ENCODE measurements around the gene PEX16.

Gene PEX16

DNA sequence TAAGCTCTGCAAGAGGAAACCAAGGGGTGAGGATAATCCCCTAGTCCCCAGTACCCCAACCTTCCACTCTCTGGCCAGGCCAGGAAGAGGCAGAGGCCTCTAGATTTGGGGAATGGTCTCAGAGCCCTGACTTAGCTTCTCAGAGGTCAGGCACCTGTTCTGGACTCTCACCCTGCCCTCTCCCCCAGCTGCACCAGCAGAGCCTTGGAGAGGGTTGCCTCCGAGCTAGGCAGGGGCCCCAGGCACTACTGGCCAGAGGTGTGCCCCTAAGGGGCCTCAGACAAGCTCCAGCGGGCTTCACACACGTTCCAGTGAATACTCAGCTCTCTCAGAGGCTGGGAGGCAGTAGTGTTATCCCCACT, 18.6 kb downstream of the PEX16 start:
- DNase-seq (ENCODE audit: low read depth, low spot score): no peak

DNA sequence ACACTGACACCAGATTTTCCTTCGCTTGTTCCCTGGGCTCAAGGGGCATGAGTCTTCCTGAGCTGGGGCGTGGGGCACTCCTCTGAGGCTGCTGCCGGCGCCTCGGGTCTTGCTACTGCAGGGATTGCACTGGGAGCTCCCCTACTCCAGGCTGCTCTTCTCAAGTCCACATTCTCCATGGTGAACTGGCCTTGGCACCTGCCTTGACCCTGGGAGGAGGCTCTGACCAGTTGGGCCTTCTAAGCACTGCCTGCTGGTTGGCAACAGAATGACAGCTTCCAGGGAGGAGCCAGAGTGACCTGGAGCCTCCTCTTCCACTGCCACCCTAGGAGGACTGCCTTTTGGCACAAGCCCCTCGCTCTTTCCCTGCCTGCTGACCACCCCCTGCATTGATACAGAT, 20.1 kb downstream of the PEX16 start:
- DNase-seq (ENCODE audit: low read depth, low spot score): no peak

GRCh38 chr11:45896422-45896984, 21.2 kb downstream of the PEX16 start:
- DNase-seq (ENCODE audit: low read depth, low spot score): no peak

DNA sequence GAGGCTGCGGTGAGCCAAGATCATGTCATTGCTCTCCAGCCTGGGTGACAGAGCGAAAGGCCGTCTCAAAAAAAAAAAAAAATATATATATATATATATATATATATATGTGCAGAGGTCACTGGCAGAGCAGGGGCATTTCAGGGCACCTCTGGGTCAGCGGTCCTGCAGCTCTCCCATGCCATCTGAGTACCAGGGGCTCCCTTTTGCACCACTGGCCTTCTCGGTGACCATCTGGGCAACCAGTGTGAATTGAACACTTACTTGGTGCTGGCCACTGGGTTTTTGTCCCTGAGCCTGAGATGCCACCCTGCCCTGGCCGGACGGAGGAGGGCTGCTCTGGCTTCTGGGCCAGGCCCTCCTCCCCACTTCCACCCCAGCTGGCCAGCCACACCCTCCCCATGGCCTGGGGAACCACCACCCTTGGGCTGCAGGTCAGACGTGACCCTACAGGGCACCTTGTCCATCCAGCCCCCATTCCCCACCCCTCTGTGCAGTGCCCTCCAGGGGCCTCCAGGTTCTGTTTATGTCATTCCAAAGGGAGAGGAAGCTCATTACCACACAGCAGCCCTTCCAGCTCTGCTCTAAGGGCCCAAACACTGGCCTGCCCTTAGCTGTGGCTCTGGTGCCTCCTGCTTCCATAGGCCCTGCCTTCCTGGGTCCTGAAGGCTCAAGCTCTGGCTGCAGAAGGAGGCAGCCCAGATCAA, 22.0 kb downstream of the PEX16 start:
- DNase-seq (ENCODE audit: low read depth, low spot score): no peak

GRCh38 chr11:45894555-45895247, 23.0 kb downstream of the PEX16 start:
- DNase-seq (ENCODE audit: low read depth, low spot score): no peak

GRCh38 chr11:45892856-45893255, 24.8 kb downstream of the PEX16 start:
- no peak for DNase-seq (ENCODE audit: low read depth, low spot score)

- DNase-seq (ENCODE audit: low read depth, low spot score): no peak
These were observed 26.7 kb downstream of the PEX16 start for GRCh38 chr11:45890886-45891550.

DNA sequence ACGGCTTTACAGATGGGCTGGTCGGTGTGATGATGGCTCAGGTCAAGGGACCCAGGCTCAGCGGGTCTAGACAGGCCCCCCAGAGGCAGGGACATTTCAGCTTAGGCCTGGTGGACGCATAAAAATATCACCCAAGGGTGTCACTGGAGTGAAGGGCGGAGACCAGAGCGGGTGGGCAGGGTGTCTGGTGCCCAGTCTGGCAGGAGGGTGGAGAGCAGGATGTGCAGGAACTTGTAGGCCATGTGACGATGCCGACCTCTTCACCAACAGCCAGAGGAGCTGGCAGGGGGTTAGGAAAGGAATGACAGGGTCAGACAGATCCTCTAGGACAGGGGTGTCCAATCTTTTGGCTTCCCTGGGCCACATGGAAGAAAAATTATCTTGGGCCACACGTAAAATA, 27.7 kb downstream of the PEX16 start:
- DNase-seq (ENCODE audit: low read depth, low spot score): no peak

DNA sequence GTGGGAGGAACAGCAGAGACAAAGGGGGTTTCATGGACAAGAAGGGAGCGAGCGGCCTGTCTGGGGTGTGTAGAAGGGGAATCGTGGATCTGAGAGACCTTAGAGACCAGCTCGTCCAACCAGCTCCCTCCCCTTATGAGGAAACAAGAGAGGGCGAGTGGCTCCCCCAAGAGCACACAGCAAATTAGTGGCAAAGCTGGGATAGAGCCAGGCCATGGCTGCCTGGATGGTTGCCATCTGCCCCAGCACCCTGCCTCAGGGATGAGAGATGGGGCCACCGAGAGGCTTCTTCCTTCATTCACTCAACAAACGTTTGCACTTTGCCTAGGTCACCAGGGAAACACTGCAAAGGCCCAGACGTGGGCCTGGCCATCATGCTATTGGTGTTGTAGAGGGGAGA, 28.1 kb downstream of the PEX16 start:
- no peak for DNase-seq (ENCODE audit: low read depth, low spot score)

DNA sequence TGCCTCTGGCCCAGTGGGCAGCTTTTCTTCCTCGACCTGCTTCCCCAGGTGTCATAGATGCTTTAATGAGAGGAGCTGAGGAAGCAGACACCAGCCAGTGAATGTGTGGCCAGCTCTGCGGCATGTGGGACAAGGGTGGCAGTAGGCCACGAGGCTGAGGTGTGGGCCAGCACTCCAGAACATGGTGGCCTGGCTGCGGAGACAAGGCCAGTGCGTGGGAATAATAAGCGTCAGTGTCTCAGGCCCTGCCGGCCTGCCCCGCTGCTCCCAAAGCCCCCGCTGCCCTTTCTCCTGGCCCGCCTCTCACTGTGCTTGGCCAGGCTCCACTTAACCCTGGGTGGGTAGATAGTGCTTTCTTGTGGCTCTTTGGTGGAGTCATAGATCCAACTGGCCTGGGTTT, 30.1 kb downstream of the PEX16 start:
- DNase-seq (ENCODE audit: low read depth, low spot score): no peak

GRCh38 chr11:45886816-45887520, 30.7 kb downstream of the PEX16 start:
- no peak for DNase-seq (ENCODE audit: low read depth, low spot score)

DNA sequence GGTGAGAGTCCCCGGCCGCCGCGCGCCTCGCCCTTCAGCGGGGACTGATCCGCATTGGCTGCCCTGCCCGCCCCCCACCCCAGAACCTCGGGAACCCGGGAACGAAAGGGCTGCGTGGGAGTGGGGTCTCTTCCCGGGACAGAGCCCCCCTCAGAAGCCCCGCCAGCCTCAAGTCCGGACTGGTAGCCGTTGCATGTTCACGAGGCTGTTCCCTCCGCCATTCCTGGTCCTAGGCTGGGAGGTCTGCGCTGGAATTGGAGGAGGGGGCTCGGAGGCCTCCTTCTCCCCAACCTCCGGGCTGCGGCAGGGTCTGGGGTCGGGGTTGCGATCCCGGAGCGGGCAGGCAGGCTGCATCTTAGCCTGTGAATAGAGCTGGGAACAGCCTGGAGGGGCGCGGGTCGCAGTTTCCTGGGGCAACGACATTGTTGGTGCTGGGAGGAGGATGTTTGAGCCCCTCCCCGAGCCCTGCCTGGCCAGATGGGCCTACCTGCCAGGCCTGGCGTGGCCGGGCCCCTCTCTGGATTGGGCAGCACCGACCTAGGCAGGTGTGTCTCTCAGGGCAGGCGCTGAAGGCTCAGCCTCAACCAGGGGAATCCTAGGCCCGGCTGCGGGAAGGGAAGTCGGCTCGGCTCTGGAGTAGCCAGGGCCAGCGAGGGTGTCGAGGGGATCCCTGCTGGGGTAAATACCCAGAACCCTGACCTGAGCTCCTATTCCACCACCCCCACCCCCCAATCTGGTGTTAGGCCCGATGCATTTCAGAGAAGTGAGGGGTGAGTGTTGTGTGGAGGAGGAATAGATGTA, 31.6 kb downstream of the PEX16 start:
- no peak for DNase-seq (ENCODE audit: low read depth, low spot score)

DNA sequence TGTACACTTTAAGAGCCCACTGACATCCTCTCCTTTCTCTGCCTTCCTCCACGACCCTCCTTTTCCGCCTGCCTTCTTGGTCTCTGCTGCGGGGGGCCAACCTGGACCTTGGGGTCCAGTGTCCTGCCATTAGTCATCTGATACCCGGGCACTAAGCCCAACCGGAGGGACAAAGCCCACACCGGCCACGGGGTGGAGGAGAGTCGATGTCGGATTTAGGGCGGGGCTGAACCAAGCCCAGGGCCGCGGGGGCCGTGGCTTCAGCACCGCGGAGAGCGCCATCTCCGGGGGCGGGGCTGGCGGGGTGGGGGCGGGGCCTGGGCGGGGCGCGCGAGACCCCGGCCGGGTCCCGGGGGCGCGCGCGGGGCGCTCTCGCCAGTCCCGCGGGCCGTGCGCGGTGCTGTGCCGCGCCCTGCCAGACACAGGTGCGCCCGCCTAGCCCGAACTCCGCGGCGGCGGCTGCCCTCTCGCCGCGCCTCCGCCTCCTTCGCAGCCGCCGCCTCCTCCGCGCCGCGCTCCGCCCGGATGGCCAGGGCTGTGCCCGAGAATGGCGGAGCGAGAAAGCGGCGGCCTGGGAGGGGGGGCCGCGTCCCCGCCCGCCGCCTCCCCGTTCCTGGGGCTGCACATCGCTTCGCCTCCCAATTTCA, 32.3 kb downstream of the PEX16 start, which contains the start of gene MAPK8IP1:
TSS of gene MAPK8IP1 (plus strand) at position 378 of the 647 bp plus-strand sequence. CDS start at position 548, 170 bp downstream.
- DNase-seq (ENCODE audit: low read depth, low spot score): no peak

GRCh38 chr11:45884596-45885185, 33.0 kb downstream of the PEX16 start:
- DNase-seq (ENCODE audit: low read depth, low spot score): no peak

GRCh38 chr11:45881708-45882368, 35.8 kb downstream of the PEX16 start:
- no peak for DNase-seq (ENCODE audit: low read depth, low spot score)

- DNase-seq (ENCODE audit: low read depth, low spot score): no peak
These were observed 36.7 kb downstream of the PEX16 start for GRCh38 chr11:45880772-45881570.

DNA sequence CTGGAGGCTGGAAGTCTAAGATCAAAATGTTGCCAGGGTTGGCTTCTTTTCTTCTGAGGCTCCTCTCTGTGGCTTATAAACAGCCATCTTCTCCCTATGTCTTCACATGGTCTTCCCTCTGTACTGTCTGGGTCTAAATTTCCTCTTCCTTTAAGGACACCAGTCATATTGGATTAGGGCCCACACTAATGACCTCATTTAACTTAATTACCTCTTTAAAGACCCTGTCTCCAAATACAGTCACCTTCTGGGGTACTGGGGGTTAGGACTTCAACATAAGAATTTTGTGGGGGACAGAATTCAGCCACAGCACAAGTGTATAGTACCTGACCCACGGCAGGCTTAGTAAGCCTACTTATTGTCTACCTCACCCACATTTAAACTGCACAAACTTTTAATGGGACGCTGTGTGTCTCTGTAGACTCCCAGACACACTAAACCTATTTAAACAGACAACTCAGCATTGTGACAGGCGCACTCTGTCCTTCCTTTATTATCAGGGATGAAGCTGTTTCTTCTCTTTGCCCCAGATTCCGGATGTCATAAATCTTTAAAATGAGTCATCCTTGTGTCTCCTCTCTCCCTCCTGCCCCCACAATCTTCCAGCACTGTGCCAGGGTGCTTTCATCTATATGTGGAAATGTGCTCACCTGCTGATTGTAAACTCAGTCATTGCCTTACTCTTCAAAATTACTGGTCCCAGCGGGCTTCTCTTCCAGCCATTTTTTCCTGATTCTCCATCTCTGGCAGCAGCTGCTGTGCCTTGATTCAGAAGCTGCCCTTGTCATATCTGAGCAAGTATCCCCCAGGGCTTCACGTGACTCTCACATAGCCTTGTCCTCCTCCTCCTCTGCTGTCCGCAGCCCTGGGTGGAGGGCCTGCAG, 37.6 kb downstream of the PEX16 start:
- DNase-seq (ENCODE audit: low read depth, low spot score): no peak

DNA sequence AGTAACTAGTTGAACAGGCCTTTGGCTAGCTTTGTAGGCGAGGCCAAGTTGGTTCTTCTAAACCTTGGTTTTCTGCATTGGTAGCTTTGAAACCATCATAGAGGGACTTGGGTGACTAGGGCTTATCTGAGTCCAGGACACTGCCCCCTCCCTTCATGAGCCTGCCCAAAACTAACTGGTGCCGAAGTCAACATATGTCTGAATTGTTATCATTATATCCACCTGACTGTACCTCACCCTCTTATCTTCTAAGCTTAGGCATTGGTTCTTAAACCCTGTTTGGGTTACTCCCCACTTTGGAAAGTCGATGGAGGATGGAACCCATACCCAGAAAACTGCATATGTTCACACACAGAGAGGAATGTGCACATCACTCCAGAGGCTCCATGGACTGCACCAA, 39.8 kb downstream of the PEX16 start:
- DNase-seq (ENCODE audit: low read depth, low spot score): no peak
